ENCODE results near the gene GAPVD1. TPM values are rescaled to one million over a fixed set of nuclear protein-coding genes. Genes with fewer than 3 reads are reported as not detected.
"Not testable (repeated sequence)": the region's sequence is repeated elsewhere in the genome, so short reads cannot be mapped to it uniquely, and the experiment has no call there.

Gene GAPVD1
- polyA plus RNA-seq, 3 donors, result 26.0 to 42.2 (median 35.6) TPM

- DNase-seq, result no peak
These were observed 111.0 kb downstream of the GAPVD1 start for GRCh38 chr9:125372441-125373226.

DNA sequence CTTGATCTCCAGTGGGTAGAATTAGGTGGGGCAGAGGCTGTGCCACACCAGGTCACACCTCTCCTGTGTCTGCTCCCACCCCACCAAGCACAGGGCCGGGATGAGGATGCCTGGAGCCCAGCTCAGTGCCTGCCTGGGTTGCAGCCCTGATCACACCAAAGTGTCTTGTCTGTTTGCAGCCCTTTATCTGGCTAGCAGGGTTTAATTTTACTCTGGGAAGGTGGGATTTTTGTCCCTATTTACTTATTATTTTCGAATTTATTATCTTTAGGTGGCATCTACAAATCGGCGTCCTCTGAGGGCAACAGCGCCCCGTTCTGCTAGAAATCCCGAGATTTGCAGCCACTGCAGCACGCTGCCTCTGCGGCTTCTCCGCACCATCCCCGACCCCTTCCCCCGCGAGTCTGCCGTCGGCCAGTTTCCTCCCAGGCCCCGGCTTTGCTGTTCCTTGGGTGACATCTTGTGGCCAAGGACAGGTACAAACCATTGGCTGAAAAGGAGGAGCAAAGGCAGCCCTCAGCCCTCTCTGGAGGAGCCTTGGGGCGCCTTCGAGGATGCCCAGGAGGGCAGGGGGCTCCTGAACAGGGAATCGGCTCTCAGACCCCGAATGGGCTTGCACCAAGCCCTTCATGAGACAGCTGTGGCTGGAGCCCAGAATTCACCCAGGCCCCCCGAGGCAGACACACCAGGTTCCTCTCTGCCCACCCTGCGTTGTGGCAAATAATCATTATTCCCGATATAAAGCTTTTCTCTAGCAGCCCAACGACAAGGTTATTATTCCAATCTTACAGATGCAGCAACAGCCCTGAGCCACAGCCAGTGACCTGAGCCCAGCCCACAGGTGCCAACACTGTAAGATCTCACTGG, 113.0 kb downstream of the GAPVD1 start:
- DNase-seq, result peak; percentile 76

DNA sequence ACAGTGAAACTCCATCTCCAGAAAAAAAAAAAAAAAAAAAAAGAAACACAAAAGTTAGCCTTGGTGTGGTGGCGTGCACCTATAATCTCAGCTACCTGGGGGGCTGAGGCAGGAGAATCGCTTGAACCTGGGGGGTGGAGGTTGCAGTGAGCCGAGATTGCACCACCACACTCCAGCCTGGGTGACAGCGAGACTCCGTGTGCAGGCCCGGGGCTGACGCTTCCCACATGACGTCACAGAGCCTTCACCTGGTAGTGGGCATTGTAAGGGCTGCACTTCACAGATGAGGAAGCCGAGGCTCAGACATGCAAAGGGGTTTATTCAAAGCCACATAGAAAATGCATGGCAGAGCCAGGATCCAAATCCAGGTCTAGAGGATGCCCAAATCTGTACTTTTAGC, 114.2 kb downstream of the GAPVD1 start:
- DNase-seq, result no peak

GRCh38 chr9:125376261-125377226, 114.9 kb downstream of the GAPVD1 start:
- no peak for DNase-seq

GRCh38 chr9:125377584-125378250, 116.1 kb downstream of the GAPVD1 start:
- no peak for DNase-seq

DNA sequence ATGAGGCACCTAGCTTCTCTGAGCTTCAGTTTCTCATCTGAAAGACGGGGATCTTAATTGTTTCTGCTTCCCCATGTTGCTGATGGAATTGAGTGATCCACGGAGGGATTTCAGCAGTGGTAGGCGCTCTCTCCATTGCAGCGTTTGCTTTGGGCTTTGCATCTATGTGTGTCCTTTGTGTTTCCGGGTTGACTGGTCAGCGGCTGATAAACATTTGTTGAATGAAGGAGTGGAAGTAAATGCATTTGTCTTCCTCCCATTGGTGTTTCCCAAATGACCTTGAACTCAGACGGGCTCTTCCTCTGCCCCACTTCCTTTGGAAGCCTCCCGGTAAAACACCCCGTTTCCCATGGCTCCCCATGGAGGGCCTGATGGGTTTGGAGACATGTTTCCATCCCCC, 117.2 kb downstream of the GAPVD1 start:
- no peak for DNase-seq

GRCh38 chr9:125379208-125379607, 117.6 kb downstream of the GAPVD1 start:
- no peak for DNase-seq

DNA sequence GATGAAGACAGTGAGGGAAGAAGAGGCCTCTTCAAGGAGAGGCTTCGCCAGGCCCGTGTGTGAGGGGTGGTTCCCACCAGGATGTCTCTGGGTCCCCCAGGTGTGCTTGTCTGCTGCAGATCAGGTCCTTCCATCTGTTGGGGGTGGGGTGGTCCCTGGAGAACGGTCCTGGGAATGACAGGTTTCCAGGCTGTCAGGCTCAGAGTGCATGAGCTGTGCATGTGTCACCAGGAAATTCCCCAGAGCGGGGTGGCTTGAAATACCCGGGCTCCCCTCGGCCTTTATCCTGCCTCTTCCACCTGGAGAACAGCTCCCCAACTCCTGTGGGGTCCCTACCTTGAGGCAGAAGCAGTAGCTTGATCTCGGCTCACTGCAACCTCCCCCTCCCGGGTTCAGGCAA, 118.8 kb downstream of the GAPVD1 start:
- DNase-seq, result no peak

GRCh38 chr9:125387861-125388524, 126.4 kb downstream of the GAPVD1 start:
- DNase-seq, result no peak

DNA sequence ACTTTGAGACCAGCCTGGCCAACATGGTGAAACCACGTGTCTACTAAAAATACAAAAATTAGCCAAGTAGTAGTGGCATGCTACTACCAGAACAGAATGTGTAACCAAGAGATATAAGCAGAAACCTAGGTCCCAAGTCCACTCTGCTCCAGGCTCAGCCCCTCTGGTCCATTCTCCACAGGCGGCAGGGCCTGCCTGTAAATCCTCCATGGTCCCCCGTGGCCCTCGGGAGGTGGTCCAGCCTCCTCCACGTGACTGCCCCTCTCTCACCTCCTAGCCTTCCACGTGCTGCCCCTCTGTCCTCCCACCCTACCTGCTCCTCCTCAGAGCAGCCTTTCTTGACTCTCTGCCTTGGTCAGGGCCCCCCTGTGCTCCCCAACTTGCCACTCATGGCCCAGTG, 127.4 kb downstream of the GAPVD1 start:
- no peak for DNase-seq

GRCh38 chr9:125391704-125392103, 130.1 kb downstream of the GAPVD1 start:
- no peak for DNase-seq

GRCh38 chr9:125393426-125393825, 131.8 kb downstream of the GAPVD1 start:
- DNase-seq, result no peak

DNA sequence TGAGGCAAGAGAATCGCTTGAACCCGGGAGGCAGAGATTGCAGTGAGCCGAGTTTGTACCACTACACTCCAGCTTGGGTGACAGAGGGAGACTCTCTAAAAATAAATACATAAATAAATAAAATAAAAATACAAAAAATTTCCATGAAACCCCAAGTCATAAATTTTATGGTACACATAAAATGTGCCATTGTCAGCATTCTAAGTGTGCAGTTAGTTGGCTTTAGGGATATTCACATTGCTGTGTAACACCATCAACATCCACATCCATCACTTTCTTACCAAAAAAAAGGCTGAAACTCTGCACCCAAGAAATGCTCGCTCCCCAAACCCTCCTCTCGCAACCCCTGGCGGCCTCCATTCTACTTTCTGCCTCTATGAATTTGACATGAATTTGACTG, 135.2 kb downstream of the GAPVD1 start:
- DNase-seq, result no peak

GRCh38 chr9:125397736-125398135, 136.1 kb downstream of the GAPVD1 start:
- no peak for DNase-seq

- no peak for DNase-seq
These were observed 136.6 kb downstream of the GAPVD1 start for GRCh38 chr9:125398243-125398642.

- DNase-seq, result no peak
These were observed 137.5 kb downstream of the GAPVD1 start for GRCh38 chr9:125399165-125399564.

GRCh38 chr9:125399666-125400065, 138.0 kb downstream of the GAPVD1 start:
- DNase-seq, result no peak

GRCh38 chr9:125400232-125400631, 138.6 kb downstream of the GAPVD1 start:
- not testable (repeated sequence) for DNase-seq

DNA sequence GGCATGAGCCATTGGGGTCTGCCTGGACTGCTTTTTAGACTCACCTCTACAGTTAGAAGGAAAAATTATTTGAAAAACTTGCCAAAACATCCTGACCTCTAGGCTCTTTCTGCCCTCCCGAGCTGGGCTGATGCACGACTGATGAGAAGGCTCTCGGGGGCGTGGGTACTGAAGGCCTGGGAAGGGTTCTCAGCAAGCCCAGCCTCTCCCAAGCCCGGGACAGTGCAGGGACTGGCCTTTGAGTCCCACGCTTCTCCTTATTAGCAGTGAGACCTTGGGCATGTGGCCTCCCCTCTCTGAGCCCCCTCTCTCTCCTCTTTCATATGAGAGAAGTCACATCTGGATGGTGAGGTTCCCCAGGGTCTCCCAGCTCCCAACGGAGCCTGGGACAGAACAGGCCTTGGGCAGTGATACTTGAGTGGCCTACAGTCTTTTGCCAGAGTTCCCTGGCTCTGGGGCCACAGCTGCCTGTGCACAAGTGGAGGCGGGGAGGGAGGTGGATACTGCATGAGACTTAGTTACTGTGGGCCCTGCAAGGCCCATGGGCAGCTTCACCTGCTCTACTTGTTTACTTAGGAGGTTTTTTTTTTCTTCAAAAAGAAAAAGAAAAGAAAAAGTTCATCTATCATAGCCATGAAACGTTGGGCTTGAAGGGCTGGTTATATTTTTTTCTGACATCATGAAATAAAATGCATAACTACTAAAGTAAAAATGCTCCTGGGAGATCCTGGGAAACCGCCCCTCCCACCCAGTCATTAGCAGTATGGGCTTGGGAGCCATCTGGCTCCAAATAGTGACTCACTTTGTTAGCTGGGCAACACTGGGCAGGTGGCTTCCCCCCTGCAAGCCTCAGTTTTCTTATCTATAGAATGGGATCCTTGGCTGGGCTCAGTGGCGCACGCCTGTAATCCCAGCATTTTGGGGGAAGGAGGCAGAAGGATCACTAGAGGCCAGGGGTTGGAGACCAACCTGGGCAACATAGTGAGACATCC, 139.4 kb downstream of the GAPVD1 start:
- no peak for DNase-seq
